Stomach (tissue), 9 donors: ENCODE results near the gene PDXP. TPM values are rescaled to one million over a fixed set of nuclear protein-coding genes. Genes with fewer than 3 reads are reported as not detected.

Source experiments
- DNase-seq, 2 donors: peaks; one replicate each; pipeline versions ENCODE4 v3.0.0 to v3.0.0-alpha.2; 2013 to 2019
- H3K27ac ChIP-seq, 5 donors: fragments of 200-600 bp in 4 of 5; sonication (generic) in 4 of 5; one replicate each; pipeline ENCODE4 v1.5.1; 2013 to 2019; ENCODE audit warnings: mild to moderate bottlenecking in 1 of 5, moderate library complexity in 1 of 5
- H3K27me3 ChIP-seq, 3 donors: fragments of 200-600 bp; sonication (generic); one replicate each; pipeline ENCODE4 v1.5.1; 2017 to 2019; ENCODE audit warnings: mixed run types in 1 of 3
- H3K36me3 ChIP-seq, 4 donors: fragments of 200-600 bp; sonication (generic); 1 replicate in 3 of 4; 2 replicates in 1 of 4; pipeline ENCODE4 v1.5.1; 2016 to 2019
- H3K4me1 ChIP-seq, 4 donors: fragments of 200-600 bp; sonication (generic); one replicate each; pipeline ENCODE4 v1.5.1; 2016 to 2019
- H3K4me3 ChIP-seq, 4 donors: fragments of 200-600 bp; sonication (generic) in 3 of 4; one replicate each; pipeline ENCODE4 v1.5.1; 2016 to 2019; ENCODE audit warnings: mild to moderate bottlenecking in 1 of 4
- H3K9me3 ChIP-seq, 4 donors: fragments of 200-600 bp; sonication (generic); one replicate each; pipeline ENCODE4 v1.5.1; 2016 to 2019
- EP300 ChIP-seq: sonication (generic); formaldehyde crosslinking; IDR thresholded peaks from one replicate; pipeline ENCODE4 v1.6.1; 2017; ENCODE audit warnings: antibody characterized with exemption
- POLR2A ChIP-seq, 4 donors: fragments of 450-650 bp; IDR thresholded peaks; one replicate each; pipeline ENCODE4 v1.6.1; 2016; ENCODE audit warnings: antibody characterized with exemption in 4 of 4, control low read depth in 2 of 4, mild to moderate bottlenecking in 1 of 4, moderate library complexity in 1 of 4
- POLR2AphosphoS5 ChIP-seq, 3 donors: sonication (generic); formaldehyde crosslinking; IDR thresholded peaks; one replicate each; pipeline ENCODE4 v1.6.1; 2016; ENCODE audit warnings: antibody characterized with exemption in 3 of 3
- whole genome bisulfite sequencing, 5 donors: extraction: QIAGEN DNeasy Blood & Tissue Kit in 3 of 5; methylation state at CpG; one replicate each; pipeline versions ENCODE4 v1.1.5 to v1.1.7; 2013 to 2018; 5-methylcytosine and 5-hydroxymethylcytosine counted together
- intact Hi-C: fragments of 100-400 bp; cut with DNase I; formaldehyde crosslinking; loops from one replicate; pipeline ENCODE4 v1.15.1; 2023; ENCODE audit warnings: low total_unique reads
- polyA plus RNA-seq, 3 donors: library from polyadenylated mRNA; stranded (reverse); fragments of 200-250 nt; gene quantifications; one replicate each; pipeline ENCODE4 v1.2.3, GENCODE V29; 2013
- total RNA-seq, 5 donors: library from RNA; depleted of rRNA; stranded (reverse); fragments of >200 nt; gene quantifications; one replicate each; pipeline versions ENCODE4 v1.1.0 to v1.2.3, GENCODE V29; 2014 to 2016
- TF ChIP-seq, protein P1 (sequence below), 7 experiments: fragments of 450-650 bp in 4 of 7; fragments of 200-600 bp in 3 of 7; sonication (generic) in 3 of 7; IDR thresholded peaks; one replicate each; pipeline ENCODE4 v1.5.1; 2016 to 2019; ENCODE audit warnings: antibody characterized with exemption in 7 of 7, control low read depth in 2 of 7, mild to moderate bottlenecking in 1 of 7
- donor health status: healthy with polysubstance abuse.
- donor health status: Bipolar disorder and iron deficiency.
- donor health status: healthy.

The PDXP gene
- total and polyA plus RNA-seq, 8 donors = 2.9 to 72.1 (median 6.8) TPM

DNA sequence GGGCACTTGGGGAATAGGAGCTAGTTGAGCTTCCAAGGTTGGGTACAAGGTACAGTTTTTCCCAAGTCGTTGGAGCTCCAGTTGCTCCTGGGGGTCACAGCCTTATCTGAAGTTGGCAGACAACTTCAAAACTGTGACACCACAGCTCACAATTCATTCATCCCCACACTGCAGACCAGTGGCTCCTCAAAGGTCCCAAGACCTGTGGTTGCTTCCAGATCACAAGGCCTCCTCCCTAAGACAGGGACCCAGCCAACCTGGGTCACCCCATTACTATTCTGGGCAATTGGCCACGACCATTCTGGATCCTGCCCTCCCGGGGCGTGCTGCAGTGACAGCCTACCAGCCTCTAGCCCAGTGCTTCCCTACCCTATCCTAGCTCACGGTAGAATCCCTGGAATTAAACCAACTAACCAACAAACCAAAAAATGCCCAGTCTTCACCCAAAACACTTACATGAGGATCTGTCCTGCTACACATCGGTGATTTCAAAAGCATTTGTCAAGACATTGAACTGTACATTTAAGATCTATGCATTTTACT lies 862 bp upstream of the PDXP start:
- Histone ChIP-seq H3K9me3 (no peaks in the 10 kb centered on the region), H3K27ac (peak overlapping the region in 4 of 5 donors; percentile 75 to 88 (median 88)), H3K4me1 (peaks cover 32 to 43% (median 38%) of the 10 kb centered on the region in 4 donors), H3K27me3 (no peaks in the 10 kb centered on the region), H3K36me3 (peaks cover 3 to 20% (median 14%) of the 10 kb centered on the region in 4 donors), H3K4me3 (peak overlapping the region; percentile 65 to 94 (median 69))
- DNase-seq = peak in 1 of 2 donors; percentile 48
- TF ChIP-seq POLR2A (IDR thresholded peaks at IDR 0.05) = no peak
- TF ChIP-seq EP300 = no peak
- TF ChIP-seq POLR2AphosphoS5 (IDR thresholded peaks at IDR 0.05) = no peak
- TF ChIP-seq, protein P1, sequence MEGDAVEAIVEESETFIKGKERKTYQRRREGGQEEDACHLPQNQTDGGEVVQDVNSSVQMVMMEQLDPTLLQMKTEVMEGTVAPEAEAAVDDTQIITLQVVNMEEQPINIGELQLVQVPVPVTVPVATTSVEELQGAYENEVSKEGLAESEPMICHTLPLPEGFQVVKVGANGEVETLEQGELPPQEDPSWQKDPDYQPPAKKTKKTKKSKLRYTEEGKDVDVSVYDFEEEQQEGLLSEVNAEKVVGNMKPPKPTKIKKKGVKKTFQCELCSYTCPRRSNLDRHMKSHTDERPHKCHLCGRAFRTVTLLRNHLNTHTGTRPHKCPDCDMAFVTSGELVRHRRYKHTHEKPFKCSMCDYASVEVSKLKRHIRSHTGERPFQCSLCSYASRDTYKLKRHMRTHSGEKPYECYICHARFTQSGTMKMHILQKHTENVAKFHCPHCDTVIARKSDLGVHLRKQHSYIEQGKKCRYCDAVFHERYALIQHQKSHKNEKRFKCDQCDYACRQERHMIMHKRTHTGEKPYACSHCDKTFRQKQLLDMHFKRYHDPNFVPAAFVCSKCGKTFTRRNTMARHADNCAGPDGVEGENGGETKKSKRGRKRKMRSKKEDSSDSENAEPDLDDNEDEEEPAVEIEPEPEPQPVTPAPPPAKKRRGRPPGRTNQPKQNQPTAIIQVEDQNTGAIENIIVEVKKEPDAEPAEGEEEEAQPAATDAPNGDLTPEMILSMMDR (IDR thresholded peaks at IDR 0.05) = no peak
- intact Hi-C loops = no loop called here
- WGBS, 5 donors = 5 to 11% (median 6%) methylated on average over 6 of the region's 6 CpGs

DNA sequence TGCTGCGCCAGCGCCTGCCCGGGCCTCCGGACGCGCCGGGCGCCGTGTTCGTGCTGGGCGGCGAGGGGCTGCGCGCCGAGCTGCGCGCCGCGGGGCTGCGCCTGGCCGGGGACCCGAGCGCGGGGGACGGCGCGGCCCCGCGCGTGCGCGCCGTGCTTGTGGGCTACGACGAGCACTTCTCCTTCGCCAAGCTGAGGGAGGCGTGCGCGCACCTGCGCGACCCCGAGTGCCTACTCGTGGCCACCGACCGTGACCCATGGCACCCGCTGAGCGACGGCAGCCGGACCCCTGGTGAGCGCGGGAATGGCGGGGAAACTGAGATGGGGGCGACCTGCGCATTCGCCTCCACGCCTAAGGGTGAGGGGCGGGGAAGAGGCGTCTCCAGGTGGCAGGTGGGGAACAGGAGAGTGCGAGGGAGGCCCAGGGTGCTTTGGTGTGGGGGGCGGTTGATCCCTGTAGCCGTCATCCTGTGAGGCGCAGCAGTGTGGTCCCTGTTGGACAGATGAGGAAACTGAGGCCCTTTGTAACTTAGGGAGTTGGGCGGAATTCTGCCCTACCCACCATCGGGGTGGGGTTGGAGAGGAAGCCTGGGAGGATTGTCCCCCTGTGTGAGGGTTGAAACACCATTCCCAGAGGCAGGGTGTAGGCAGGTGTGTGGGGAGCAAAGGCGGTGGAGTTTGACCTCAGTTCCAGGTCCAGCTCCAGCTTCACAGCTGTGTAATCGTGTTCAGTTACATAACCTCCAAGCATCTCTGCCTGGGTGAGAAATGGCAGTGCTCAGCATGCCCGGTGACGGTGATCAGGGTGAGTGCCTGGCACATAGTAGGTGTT lies 758 bp downstream of the PDXP start:
- Histone ChIP-seq H3K27ac (peak overlapping the region; percentile 58 to 88 (median 76)), H3K4me1 (peaks cover 32 to 54% (median 40%) of the 10 kb centered on the region in 4 donors), H3K36me3 (peaks cover 0 to 3% (median 0%) of the 10 kb centered on the region in 4 donors), H3K9me3 (no peaks in the 10 kb centered on the region), H3K27me3 (no peaks in the 10 kb centered on the region), H3K4me3 (peak overlapping the region; percentile 65 to 94 (median 69))
- WGBS, 5 donors = 1 to 8% (median 2%) methylated on average over 12 to 68 of the region's 68 CpGs
- TF ChIP-seq POLR2A (IDR thresholded peaks at IDR 0.05) (no peak), EP300 (no peak), POLR2AphosphoS5 (IDR thresholded peaks at IDR 0.05) (no peak)
- TF ChIP-seq, protein P1 (IDR thresholded peaks at IDR 0.05) = no peak
- intact Hi-C loops = no loop called here
- peak in 1 of 2 donors; percentile 70 for DNase-seq

DNA sequence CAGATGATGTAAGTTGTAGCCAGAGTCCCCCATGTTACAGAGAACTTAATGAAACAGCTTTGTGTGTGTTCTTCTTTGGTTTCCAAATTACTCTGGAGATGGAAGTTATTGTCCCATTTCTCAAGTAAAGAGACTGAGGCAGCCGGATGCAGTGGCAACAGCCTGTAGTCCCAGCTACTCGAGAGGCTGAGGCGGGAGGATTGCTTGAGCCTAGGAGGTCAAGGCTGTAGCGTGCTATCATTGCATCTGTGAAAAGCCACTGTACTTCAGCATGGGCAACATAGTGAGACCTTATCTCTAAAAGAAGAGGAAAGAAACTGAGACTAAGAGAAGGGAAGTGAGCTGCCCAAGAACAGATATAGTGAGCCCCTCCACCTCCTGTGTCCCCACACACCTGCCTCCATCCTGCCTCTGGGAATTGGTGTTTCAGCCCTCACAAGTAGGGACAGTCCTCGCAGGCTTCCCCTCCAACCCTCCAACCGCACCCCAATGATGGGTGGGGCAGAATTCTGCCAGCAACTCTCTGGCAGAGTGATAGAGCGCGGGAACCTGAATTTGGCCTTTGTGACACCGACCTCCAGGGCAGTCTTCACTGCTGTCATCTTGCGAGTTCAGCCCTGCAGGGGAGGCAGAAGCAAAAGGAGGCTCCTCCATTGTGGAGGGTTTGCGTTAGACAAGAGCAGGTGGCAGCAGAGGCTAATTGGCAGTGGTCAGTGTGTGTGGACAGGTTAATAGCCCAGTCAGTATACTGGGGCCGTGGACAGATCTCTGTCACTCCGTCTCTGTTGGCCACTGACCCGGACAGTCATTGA lies 1.6 kb downstream of the PDXP start:
- Histone ChIP-seq H3K4me3 (peak overlapping the region; percentile 65 to 94 (median 69)), H3K4me1 (peaks cover 32 to 63% (median 40%) of the 10 kb centered on the region in 4 donors), H3K36me3 (peaks cover 0 to 1% (median 0%) of the 10 kb centered on the region in 4 donors), H3K9me3 (no peaks in the 10 kb centered on the region), H3K27me3 (no peaks in the 10 kb centered on the region), H3K27ac (peak overlapping the region in 4 of 5 donors; percentile 59 to 88 (median 82))
- no peak for TF ChIP-seq POLR2A (IDR thresholded peaks at IDR 0.05)
- TF ChIP-seq, protein P1 (IDR thresholded peaks at IDR 0.05) = no peak
- no peak for TF ChIP-seq POLR2AphosphoS5 (IDR thresholded peaks at IDR 0.05)
- TF ChIP-seq EP300 = no peak
- 54 to 70% (median 60%) methylated on average over 11 to 14 of the region's 14 CpGs for WGBS, 5 donors
- intact Hi-C loops = no loop called here
- peak in 1 of 2 donors; percentile 3 for DNase-seq

DNA sequence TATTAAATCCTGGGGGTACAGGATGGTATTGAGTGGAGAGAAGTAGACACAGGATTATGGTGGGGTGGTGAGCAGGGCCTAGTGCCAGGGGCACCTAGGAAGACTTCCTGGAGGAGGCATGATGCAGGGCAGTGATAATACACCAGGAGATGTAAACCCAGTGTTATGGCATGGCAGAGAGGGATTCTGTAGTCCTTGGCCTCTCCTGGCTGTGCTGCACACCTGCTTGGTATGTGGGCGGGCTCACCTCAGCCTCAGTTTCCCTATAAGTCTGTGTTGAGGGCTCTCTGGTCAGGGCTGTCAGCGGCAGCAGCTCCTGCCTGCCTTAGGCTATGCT lies 2.2 kb downstream of the PDXP start:
- Histone ChIP-seq H3K27ac (peak overlapping the region; percentile 53 to 88 (median 76)), H3K36me3 (peaks cover 3 to 7% (median 5%) of the 10 kb centered on the region in 4 donors), H3K9me3 (no peaks in the 10 kb centered on the region), H3K4me3 (peak overlapping the region in 1 of 4 donors; percentile 13), H3K4me1 (peaks cover 32 to 63% (median 40%) of the 10 kb centered on the region in 4 donors), H3K27me3 (no peaks in the 10 kb centered on the region)
- DNase-seq = no peak
- intact Hi-C loops = no loop called here
- TF ChIP-seq POLR2AphosphoS5 (IDR thresholded peaks at IDR 0.05) = no peak
- no peak for TF ChIP-seq EP300
- TF ChIP-seq, protein P1 (IDR thresholded peaks at IDR 0.05) = no peak
- TF ChIP-seq POLR2A (IDR thresholded peaks at IDR 0.05) = no peak
- WGBS, 5 donors = 55 to 79% (median 71%) methylated on average over 2 of the region's 2 CpGs
